Astrocyte of the spinal cord (primary cell): ENCODE results near the gene ADSL.

Source experiments
- DNase-seq: peaks from one replicate; pipeline ENCODE4 v3.0.0; 2011; ENCODE audit warnings: low read depth, low spot score
- H3K4me3 ChIP-seq: 2 replicates; pipeline ENCODE4 v1.5.1; 2011; ENCODE audit warnings: low read depth, mild to moderate bottlenecking, low read length, moderate library complexity
- CTCF ChIP-seq: IDR thresholded peaks from 2 replicates; pipeline ENCODE4 v1.5.1; 2012; ENCODE audit warnings: low read depth, mild to moderate bottlenecking, low read length, inconsistent platforms
- in situ Hi-C: cut with HindIII; loops from 2 replicates; pipeline ENCODE4 v1.10.0; 2017; ENCODE audit warnings: low sequenced_read_pairs

ADSL gene

GRCh38 chr22:40428796-40429195 is 82.5 kb downstream of the ADSL start:
- TF ChIP-seq CTCF: no peak
- in situ Hi-C loops: no loop called here
- no peak overlapping the region for H3K4me3 ChIP-seq
- no peak for DNase-seq

GRCh38 chr22:40429481-40429880 is 83.2 kb downstream of the ADSL start:
- no peak for DNase-seq
- TF ChIP-seq CTCF: no peak
- in situ Hi-C loops: no loop called here
- no peak overlapping the region for H3K4me3 ChIP-seq

- in situ Hi-C loops: no loop called here
- no peak overlapping the region for H3K4me3 ChIP-seq
- DNase-seq: no peak
- no peak for TF ChIP-seq CTCF
Observed at GRCh38 chr22:40430991-40431390, 84.7 kb downstream of the ADSL start.

GRCh38 chr22:40432157-40432556 is 85.9 kb downstream of the ADSL start:
- in situ Hi-C loops: no loop called here
- H3K4me3 ChIP-seq: no peak overlapping the region
- TF ChIP-seq CTCF: no peak
- DNase-seq: no peak

GRCh38 chr22:40432625-40433024 is 86.3 kb downstream of the ADSL start:
- no peak for DNase-seq
- in situ Hi-C loops: no loop called here
- no peak for TF ChIP-seq CTCF
- H3K4me3 ChIP-seq: no peak overlapping the region

- H3K4me3 ChIP-seq: no peak overlapping the region
- in situ Hi-C loops: no loop called here
- TF ChIP-seq CTCF: no peak
- no peak for DNase-seq
Observed at GRCh38 chr22:40433416-40434090, 87.3 kb downstream of the ADSL start.

GRCh38 chr22:40434106-40434505 is 87.8 kb downstream of the ADSL start:
- H3K4me3 ChIP-seq: no peak overlapping the region
- in situ Hi-C loops: no loop called here
- TF ChIP-seq CTCF: no peak
- no peak for DNase-seq
